ENCODE data around the gene HOXA11. TPM values are rescaled to one million over a fixed set of nuclear protein-coding genes. Genes with fewer than 3 reads are reported as not detected.

HOXA11 gene
- total RNA-seq, 1 donor from 2014 or later, result not detected

DNA sequence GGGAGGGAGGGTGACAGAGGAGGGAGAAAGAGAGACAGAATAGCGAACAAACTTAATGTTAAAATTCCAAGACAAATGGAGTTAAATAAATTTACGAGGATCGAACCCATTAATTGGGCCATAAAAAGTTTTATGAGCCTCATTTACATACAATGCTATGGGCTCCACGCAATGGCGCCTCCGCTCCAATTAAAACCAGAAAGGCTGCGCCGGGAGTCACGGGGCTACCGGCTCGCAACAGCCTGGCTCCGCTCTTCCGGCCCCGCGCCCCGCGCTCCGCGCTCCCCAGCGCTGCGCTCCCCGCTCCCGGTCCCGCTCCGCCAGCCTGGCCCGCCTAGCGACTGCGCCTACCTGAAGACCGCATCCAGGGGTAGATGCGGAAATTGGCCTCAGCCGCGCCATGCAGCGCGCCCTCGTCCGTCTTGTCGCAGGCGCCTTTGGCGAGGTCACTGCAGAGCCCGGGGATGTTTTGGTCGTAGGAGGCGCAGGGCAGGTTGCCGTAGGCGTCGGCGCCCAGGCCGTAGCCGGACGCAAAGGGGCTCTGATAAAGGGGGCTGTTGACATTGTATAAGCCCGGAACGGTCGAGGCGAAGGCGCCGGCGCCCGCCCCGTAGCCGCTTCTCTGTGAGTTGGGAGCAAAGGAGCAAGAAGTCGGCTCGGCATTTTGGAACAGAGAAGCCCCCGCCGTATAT is 29.1 kb downstream of the HOXA11 start:
- peaks cover 48% of the 10 kb centered on the region for H3K4me1 Mint-ChIP-seq
- H3K27ac Mint-ChIP-seq, result peak overlapping the region; percentile 63
- ChIA-PET CTCF (no interaction called here), POLR2A (no interaction called here)
- TF ChIP-seq, protein P1, sequence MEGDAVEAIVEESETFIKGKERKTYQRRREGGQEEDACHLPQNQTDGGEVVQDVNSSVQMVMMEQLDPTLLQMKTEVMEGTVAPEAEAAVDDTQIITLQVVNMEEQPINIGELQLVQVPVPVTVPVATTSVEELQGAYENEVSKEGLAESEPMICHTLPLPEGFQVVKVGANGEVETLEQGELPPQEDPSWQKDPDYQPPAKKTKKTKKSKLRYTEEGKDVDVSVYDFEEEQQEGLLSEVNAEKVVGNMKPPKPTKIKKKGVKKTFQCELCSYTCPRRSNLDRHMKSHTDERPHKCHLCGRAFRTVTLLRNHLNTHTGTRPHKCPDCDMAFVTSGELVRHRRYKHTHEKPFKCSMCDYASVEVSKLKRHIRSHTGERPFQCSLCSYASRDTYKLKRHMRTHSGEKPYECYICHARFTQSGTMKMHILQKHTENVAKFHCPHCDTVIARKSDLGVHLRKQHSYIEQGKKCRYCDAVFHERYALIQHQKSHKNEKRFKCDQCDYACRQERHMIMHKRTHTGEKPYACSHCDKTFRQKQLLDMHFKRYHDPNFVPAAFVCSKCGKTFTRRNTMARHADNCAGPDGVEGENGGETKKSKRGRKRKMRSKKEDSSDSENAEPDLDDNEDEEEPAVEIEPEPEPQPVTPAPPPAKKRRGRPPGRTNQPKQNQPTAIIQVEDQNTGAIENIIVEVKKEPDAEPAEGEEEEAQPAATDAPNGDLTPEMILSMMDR (IDR thresholded peaks at IDR 0.05), result no peak
- H3K9me3 Mint-ChIP-seq, result no peaks in the 10 kb centered on the region
- H3K36me3 Mint-ChIP-seq (ENCODE audit: low read depth), result no peaks in the 10 kb centered on the region
- DNase-seq (no peak), ATAC-seq (ENCODE audit: low read depth) (no peak)
- peak overlapping the region; percentile 46 for H3K4me3 Mint-ChIP-seq
- peaks cover 82% of the 10 kb centered on the region for H3K27me3 Mint-ChIP-seq
- intact Hi-C loops (cut with micrococcal nuclease), result loop anchor here (2.0 kb wide), 1 partner anchor 93 kb away; no protein-coding TSS in a partner anchor

DNA sequence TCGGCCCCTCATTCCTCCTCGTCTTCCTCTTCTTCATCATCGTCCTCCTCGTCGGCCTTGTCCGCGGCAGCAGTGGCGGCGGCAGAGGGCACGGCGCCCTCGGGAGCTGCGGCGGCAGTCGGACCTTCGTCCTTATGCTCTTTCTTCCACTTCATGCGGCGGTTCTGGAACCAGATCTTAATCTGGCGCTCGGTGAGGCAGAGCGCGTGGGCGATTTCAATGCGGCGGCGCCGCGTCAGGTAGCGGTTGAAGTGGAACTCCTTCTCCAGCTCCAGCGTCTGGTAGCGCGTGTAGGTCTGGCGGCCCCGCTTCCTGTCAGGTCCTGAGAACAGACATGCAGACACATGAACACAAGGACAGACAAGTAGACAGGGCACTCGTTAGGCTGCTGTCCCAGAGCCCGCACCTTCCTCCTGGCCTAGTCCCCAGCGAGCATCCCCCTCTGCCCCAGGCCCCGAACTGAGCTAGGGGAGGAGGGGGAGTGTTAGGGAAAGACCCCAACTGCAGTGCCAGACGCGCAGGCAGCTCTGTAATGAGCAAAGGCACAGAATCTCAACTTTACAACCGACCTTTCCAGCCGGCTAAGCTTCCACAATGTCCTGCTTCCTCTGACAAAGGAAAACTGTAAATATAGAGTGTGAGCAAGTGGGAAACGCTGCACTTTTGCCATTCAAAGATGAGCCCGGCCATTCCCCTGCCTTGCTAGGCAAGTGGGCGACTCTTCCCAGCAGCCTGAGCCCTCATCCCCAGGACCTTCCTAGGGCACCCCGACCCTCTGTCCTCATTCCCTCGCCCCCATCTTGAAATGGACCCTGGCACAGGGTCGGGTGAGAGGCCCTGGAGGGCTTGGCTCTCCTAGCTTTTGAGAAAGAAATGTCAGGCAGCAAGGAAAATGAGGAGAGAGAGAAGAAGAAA is 29.9 kb downstream of the HOXA11 start:
- DNase-seq (no peak), ATAC-seq (ENCODE audit: low read depth) (no peak)
- CTCF ChIA-PET, result no interaction called here
- Mint-ChIP-seq H3K36me3 (ENCODE audit: low read depth) (no peaks in the 10 kb centered on the region), H3K27me3 (peaks cover 83% of the 10 kb centered on the region), H3K4me3 (peak overlapping the region; percentile 46), H3K4me1 (peaks cover 53% of the 10 kb centered on the region), H3K9me3 (no peaks in the 10 kb centered on the region), H3K27ac (peak overlapping the region; percentile 63)
- TF ChIP-seq, protein P1 (IDR thresholded peaks at IDR 0.05), result no peak
- POLR2A ChIA-PET, result no interaction called here
- intact Hi-C loops (cut with micrococcal nuclease), result no loop called here

DNA sequence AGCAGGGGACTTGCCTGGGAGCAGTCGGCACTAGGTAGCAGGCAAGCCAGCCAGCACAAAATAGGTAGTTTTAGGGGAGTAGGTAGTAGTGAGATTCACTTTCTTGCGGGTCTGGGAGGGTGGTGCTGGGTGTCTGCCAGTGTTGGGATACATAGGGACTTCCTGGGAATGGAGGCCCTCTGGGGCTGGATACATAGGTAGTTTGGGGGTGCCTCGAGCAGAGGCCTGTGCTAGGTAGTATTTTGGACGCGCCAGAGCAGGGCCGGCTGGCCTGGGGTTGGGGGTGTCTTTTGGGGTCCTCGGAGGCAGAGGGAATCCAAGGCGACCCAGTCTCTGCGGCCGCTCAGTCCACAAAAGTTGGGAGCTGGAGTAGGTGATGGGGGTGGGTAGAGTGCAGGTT is 30.7 kb downstream of the HOXA11 start:
- H3K27ac Mint-ChIP-seq, result peak overlapping the region; percentile 18
- peak overlapping the region; percentile 38 for H3K4me3 Mint-ChIP-seq
- no peak for DNase-seq
- H3K9me3 Mint-ChIP-seq, result no peaks in the 10 kb centered on the region
- intact Hi-C loops (cut with micrococcal nuclease), result no loop called here
- POLR2A ChIA-PET, result no interaction called here
- CTCF ChIA-PET, result no interaction called here
- H3K36me3 Mint-ChIP-seq (ENCODE audit: low read depth), result no peaks in the 10 kb centered on the region
- peaks cover 49% of the 10 kb centered on the region for H3K4me1 Mint-ChIP-seq
- TF ChIP-seq, protein P1 (IDR thresholded peaks at IDR 0.05), result no peak
- ATAC-seq (ENCODE audit: low read depth), result no peak
- H3K27me3 Mint-ChIP-seq, result peaks cover 77% of the 10 kb centered on the region

DNA sequence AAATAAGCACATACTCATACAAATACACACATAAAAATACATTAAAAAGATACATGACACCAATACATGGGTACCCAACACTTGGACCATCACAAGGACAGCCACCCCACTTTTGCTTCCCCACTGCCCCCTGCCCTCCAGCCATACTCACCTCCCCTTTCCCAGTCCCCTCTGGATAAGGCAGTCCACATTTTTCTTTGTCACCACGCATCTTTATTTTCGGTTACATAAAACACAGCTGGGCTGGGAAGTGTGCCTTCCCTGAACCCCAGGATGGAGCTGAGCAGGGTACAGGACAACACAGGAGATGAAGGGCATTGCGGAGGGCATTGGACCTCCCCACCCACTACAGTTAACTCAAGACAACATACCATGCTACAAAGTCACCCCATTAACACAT is 31.5 kb downstream of the HOXA11 start:
- H3K4me3 Mint-ChIP-seq, result no peak overlapping the region
- H3K4me1 Mint-ChIP-seq, result peaks cover 47% of the 10 kb centered on the region
- ChIA-PET CTCF (interaction anchor here (1.6 kb wide), 1 partner anchor 299 kb away, joined by 3 read pairs; no protein-coding TSS in a partner anchor), POLR2A (no interaction called here)
- H3K36me3 Mint-ChIP-seq (ENCODE audit: low read depth), result no peaks in the 10 kb centered on the region
- ATAC-seq (ENCODE audit: low read depth) (no peak), DNase-seq (no peak)
- intact Hi-C loops (cut with micrococcal nuclease), result no loop called here
- no peak overlapping the region for H3K27ac Mint-ChIP-seq
- TF ChIP-seq, protein P1 (IDR thresholded peaks at IDR 0.05), result no peak
- no peaks in the 10 kb centered on the region for H3K9me3 Mint-ChIP-seq
- peaks cover 76% of the 10 kb centered on the region for H3K27me3 Mint-ChIP-seq

DNA sequence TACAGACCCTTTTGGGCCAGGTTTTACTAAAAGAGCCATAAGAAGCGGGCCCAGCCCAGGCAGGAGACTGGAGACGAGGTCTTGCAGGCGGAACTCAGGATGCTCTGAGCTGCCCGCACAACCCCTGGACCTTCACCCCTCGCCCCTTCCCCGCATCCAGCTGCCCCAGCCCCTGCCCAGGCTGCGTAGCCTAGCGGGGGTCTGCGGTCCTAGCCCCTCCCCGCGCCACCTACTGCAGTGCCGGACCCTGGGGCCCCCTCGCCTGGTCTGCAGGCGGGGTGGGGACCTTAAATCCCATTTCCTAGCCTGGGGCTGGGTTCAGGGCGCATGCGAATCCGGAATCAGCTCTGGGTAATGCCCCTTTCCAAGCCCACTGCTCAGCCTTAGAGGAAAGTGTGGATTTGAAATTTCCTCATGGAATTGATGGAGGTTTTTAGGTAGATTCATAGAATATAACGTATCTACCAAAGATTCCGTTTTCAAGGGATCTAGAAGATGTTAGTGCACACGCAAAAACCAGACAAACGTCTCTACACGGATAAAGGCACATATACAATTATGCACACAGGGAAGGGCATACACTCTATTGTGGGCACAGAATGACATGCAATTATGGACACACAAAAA is 32.1 kb downstream of the HOXA11 start:
- CTCF ChIA-PET, result interaction anchor here (1.6 kb wide), 1 partner anchor 299 kb away, joined by 3 read pairs; no protein-coding TSS in a partner anchor
- Mint-ChIP-seq H3K4me1 (peaks cover 49% of the 10 kb centered on the region), H3K27ac (no peak overlapping the region), H3K9me3 (no peaks in the 10 kb centered on the region), H3K27me3 (peaks cover 76% of the 10 kb centered on the region), H3K4me3 (no peak overlapping the region), H3K36me3 (ENCODE audit: low read depth) (no peaks in the 10 kb centered on the region)
- DNase-seq (no peak), ATAC-seq (ENCODE audit: low read depth) (no peak)
- TF ChIP-seq, protein P1 (IDR thresholded peaks at IDR 0.05), result no peak
- intact Hi-C loops (cut with micrococcal nuclease), result no loop called here
- POLR2A ChIA-PET, result no interaction called here
